Pulmonary artery endothelial cell (primary cell): ENCODE measurements around the gene RPS13. TPM values are rescaled to one million over a fixed set of nuclear protein-coding genes. Genes with fewer than 3 reads are reported as not detected.
"Not testable (repeated sequence)": the region's sequence is repeated elsewhere in the genome, so short reads cannot be mapped to it uniquely, and the experiment has no call there.

Experiments used
- DNase-seq: peaks from one replicate; pipeline ENCODE4 v3.0.0-alpha.2; 2011; ENCODE audit warnings: low read depth, low spot score
- total RNA-seq: library from RNA; depleted of rRNA; stranded (reverse); fragments of >200 nt; gene quantifications from 2 replicates; pipeline ENCODE4 v1.2.3, GENCODE V29; 2014

The RPS13 gene
- total RNA-seq, result 801 and 1,127 TPM in 2 replicates

- peak; percentile 97 for DNase-seq
Measured at GRCh38 chr11:17077520-17078401, at the start of gene RPS13. Gene RPS13 (minus strand): TSS chr11:17077667. CDS start chr11:17077641, 26 bp downstream.

- DNase-seq, result no peak
Measured at GRCh38 chr11:17121981-17122380, 44.5 kb upstream of the RPS13 start.

GRCh38 chr11:17117262-17117661 lies 39.8 kb upstream of the RPS13 start:
- no peak for DNase-seq

- DNase-seq, result no peak
Measured at GRCh38 chr11:17116117-17116516, 38.6 kb upstream of the RPS13 start.

DNA sequence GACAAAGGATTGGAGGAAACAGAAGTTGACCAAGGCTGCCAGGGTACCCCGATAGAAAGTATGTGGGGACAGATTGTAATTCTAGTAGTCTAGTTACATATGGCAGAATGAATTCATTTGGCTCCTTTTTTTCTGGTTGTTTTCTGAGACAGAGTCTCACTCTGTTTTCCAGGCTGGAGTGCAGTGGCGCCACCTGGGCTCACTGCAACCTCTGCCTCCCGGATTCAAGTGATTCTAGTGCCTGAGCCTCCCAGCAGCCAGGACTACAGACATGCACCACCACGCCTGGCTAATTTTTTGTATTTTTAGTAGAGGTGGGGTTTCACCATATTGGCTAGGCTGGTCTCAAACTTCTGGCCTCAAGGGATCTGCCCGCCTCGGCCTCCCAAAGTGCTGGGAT lies 30.3 kb upstream of the RPS13 start:
- not testable (repeated sequence) for DNase-seq

DNA sequence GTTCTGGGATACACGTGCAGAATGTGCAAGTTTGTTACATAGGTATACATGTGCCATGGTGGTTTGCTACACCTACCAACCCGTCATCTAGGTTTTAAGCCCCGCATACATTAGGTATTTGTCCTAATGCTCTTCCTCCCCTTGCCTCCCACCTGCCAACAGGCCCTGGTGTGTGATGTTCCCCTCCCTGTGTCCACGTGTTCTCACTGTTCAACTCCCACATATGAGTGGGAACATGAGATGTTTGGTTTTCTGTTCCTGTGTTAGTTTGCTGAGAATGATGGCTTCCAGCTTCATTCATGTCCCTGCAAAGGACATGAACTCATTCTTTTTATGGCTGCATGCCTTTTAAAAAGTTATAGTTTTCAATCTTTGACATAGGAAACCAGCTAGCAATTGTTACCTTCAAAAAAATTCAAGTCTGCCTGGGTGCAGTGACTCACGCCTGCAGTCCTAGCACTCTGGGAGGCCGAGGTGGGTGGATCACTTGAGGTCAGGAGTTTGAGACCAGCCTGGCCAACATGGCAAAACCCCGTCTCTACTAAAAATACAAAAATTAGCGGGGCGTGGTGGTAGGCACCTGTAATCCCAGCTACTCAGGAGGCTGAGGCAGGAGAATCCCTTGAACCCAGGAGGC lies 28.1 kb upstream of the RPS13 start:
- DNase-seq, result not testable (repeated sequence)

GRCh38 chr11:17102462-17102861 lies 25.0 kb upstream of the RPS13 start:
- no peak for DNase-seq

GRCh38 chr11:17098658-17099057 lies 21.2 kb upstream of the RPS13 start:
- DNase-seq, result no peak

DNA sequence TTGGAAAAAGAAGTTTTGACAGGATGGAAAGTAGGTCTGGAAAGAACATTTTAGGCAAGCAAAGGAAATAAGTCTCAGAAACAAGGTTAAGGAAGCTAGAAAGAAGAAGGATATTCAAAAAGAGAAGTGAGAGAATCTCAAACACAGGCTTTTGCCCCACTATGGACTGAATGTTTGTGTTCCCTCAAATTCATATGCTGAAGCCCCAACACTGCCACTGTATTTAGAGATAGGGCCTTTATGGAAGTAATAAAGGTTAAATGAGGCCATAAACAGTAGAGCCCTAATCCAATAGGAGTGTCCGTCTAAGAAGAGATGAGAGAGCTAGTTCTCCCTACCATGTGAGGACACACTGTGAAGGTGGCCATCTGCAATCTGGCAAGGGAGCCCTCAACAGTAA lies 20.6 kb upstream of the RPS13 start:
- DNase-seq, result no peak

GRCh38 chr11:17085976-17086375 lies 8.5 kb upstream of the RPS13 start:
- DNase-seq, result not testable (repeated sequence)

- DNase-seq, result no peak
Measured at GRCh38 chr11:17077240-17077519, 287 bp downstream of the RPS13 start.

- DNase-seq, result no peak
Measured at GRCh38 chr11:17076517-17077239, 789 bp downstream of the RPS13 start.

- DNase-seq, result no peak
Measured at GRCh38 chr11:17075506-17075905, 2.0 kb downstream of the RPS13 start.

DNA sequence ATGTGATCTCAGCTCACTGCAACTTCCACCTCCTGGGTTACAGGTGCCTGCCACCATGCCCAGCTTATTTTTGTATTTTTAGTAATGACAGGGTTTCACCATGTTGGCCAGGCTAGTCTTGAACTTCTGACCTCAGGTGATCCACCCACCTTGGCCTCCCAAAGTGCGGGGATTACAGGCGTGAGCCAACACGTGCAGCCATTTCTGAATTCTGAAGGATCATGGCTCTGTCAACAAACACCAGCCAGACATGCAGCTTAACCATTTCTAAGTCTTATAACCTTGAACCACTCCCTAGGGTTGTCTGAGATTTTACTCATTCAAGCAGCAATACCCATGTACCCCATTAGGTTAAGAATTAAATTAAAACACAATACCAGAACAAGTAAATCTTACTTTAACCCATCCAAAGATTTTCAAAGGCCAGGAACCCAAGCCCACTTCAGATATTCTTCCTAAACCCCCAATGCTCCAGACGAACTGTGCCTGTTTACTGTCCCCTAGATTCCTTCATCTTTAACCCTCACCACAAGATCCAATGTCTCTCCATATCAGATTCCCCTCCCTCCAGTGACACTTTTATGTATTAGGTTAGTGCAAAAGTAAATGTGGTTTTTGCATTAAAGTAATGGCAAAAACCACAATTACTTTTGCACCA lies 4.0 kb downstream of the RPS13 start:
- no peak for DNase-seq

DNA sequence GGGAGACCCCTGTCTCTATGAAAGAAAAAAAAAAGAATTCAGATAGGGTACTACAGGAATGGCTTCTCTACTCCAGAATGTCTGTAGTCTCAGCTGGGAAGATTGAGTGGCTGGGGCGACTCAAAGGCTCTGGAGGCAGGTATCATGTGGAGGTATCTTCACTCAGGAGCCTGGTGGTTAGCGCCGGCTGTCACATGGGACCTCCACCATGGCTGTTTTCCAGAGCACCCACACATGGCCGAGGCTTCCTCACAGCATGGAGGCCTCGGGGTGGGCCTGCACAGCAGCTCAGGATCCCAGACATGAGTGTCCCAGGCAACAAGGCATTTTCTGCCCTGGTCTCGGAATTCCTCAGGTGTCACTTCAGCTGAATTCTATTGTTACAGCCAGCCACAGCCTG lies 10.1 kb downstream of the RPS13 start:
- no peak for DNase-seq

DNA sequence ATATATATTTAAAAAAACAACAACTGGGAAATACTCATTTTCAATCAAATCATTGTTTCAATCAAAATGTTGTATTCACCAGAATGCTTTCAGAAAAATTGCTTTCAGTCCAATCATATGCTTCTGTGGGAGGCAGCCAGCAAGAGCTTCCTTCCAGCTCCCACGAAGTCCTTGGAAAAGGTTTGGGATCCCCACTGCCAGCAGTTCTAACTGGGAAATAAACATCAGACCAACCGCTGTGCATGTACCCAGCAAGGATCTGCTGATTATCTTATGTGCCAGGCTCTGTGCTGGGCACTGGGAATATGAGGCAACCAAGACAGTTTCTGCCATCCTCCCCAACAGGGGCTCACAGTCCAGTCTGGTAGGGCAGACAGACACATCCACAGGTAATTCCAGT lies 10.8 kb downstream of the RPS13 start:
- no peak for DNase-seq

DNA sequence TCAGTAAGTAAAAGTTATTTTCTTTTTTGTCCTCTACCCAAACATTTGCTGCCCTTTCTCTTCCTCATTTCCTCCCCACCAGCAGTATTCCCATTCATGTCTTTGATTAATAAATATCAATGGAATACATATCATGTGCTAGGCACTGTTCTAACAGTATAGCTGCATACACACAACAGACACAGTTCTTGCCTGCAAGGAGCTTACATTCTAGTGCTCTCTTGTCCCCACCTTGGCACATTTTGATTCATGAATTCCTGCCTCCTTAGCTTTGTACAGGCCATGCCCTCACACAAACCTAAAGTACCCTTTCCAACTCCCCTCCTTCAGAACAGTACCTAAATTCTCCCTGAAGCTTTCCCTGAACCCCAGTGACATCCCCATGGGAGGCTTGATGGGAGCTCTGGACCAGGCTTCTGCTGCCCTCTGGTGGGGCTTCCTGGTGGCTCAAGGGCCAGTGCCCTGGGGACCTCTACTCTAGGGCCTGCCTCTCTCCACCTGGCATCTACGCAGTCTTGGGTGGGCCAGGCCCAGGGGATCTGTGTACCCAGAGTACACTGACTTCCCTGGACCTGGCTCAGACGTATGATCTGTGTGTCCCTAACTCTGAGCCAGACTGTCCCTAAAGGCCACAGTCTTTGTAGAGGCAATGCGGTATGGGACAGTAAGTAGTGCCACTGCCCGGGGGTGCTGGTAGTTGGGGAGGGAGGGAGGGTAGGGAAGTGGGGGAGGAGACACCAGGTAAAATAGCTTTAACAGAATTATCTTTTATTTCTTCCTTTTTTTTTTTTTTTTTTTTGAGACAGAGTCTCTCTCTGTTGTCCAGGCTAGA lies 14.1 kb downstream of the RPS13 start:
- no peak for DNase-seq

DNA sequence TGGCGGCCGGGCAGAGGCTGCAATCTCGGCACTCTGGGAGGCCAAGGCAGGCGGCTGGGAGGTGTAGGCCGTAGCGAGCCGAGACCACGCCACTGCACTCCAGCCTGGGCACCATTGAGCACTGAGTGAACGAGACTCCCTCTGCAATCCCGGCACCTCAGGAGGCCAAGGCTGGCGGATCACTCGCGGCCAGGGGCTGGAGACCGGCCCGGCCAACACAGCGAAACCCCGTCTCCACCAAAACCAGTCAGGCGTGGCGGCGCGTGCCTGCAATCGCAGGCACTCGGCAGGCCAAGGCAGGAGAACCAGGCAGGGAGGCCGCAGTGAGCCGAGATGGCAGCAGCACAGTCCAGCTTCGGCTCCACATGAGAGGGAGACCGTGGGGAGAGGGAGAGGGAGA lies 26.3 kb downstream of the RPS13 start:
- not testable (repeated sequence) for DNase-seq

GRCh38 chr11:17048491-17048890 lies 29.0 kb downstream of the RPS13 start:
- not testable (repeated sequence) for DNase-seq

- DNase-seq, result no peak
Measured at GRCh38 chr11:17046690-17047089, 30.8 kb downstream of the RPS13 start.
